ENCODE results near the gene SAP30.

Gene SAP30

GRCh38 chr4:173370477-173371291 lies at the start of gene SAP30:
Gene SAP30 (plus strand): TSS chr4:173370954. CDS start chr4:173371183, 229 bp downstream.
- DNase-seq: peak; percentile 100

- DNase-seq: no peak
These were observed 45.6 kb upstream of the SAP30 start for GRCh38 chr4:173325007-173325736.

GRCh38 chr4:173328236-173328901 lies 42.4 kb upstream of the SAP30 start:
- no peak for DNase-seq

GRCh38 chr4:173330590-173330989 lies 40.2 kb upstream of the SAP30 start:
- DNase-seq: no peak

GRCh38 chr4:173332021-173332487 lies 38.7 kb upstream of the SAP30 start:
- no peak for DNase-seq

- DNase-seq: no peak
These were observed 37.6 kb upstream of the SAP30 start for GRCh38 chr4:173332963-173333657.

GRCh38 chr4:173333658-173334084 lies 37.1 kb upstream of the SAP30 start:
- peak; percentile 79 for DNase-seq

- DNase-seq: peak; percentile 100
These were observed 36.5 kb upstream of the SAP30 start, which contains the start of gene HMGB2 for GRCh38 chr4:173334085-173334890. Gene HMGB2 (minus strand): TSS chr4:173334358. CDS start chr4:173333649, 709 bp downstream.

GRCh38 chr4:173334891-173335752 lies 35.6 kb upstream of the SAP30 start:
- peak; percentile 85 for DNase-seq

- DNase-seq: no peak
These were observed 33.3 kb upstream of the SAP30 start for GRCh38 chr4:173337463-173337862.

GRCh38 chr4:173343832-173344397 lies 26.8 kb upstream of the SAP30 start:
- DNase-seq: no peak

- DNase-seq: no peak
These were observed 25.1 kb upstream of the SAP30 start for GRCh38 chr4:173345648-173346047.

GRCh38 chr4:173346074-173346473 lies 24.7 kb upstream of the SAP30 start:
- no peak for DNase-seq

- DNase-seq: no peak
These were observed 23.3 kb upstream of the SAP30 start for GRCh38 chr4:173347467-173347866.

GRCh38 chr4:173357939-173358338 lies 12.8 kb upstream of the SAP30 start:
- DNase-seq: no peak

GRCh38 chr4:173360587-173361221 lies 10.1 kb upstream of the SAP30 start:
- no peak for DNase-seq

- no peak for DNase-seq
These were observed 8.1 kb upstream of the SAP30 start for GRCh38 chr4:173362666-173363065.

- no peak for DNase-seq
These were observed 5.3 kb upstream of the SAP30 start for GRCh38 chr4:173365359-173365996.

- no peak for DNase-seq
These were observed 3.5 kb upstream of the SAP30 start for GRCh38 chr4:173367285-173367684.
